ENCODE data around the gene TRPV4.

Gene TRPV4

DNA sequence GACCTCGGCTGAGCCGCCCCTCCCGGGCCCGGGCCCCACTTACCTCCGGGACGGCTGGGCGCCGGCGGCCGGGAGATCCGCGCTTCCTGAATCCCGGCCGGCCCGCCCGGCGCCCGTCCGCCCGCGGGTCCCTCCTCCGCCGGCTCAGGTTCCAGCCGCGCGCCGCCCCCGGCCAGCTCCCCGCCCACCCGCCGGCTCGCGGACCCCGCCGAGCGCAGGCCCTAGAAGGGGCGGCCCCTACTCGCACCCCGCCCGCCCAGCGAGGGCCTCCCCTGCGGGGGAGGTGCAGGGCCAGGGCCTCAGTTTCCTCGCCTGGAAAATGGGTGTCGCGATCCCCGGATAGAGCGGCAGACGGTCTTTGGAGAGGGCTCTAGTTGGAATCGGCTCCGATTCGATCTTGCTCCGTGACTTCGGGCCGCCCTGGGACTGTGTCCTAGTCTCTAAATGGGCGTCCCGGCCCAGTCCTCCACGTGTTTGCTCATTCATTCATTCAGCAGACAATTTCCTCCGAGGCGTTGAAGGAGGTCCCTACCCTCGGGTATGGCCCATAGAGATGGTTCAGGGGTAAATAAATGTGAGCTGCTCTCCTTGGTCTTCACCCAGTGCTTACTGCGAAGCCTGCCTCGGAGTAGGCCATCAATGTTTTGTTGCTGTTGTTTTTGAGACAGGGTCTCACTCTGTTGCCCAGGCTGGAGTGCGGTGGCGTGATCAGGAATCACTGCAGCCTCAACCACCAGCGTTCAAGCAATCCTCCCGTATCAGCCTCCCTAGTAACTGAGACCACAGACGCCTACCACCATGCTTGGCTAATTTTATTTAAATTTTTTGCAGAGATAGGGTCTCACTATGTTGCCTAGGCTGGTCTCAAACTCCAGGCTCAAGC, at the start of gene TRPV4:
Gene TRPV4, minus strand, starts transcription at position 92 of the 883 bp plus-strand sequence. CDS start 18,602 bp downstream, outside the sequence.
- H3K4me1 ChIP-seq (ENCODE audit: control insufficient read depth, insufficient read depth, low read length, unreplicated experiment): peaks cover 15% of the 10 kb centered on the region
- H3K4me3 ChIP-seq (ENCODE audit: low read depth, low read length): peak within 1 kb of the TSS; percentile 76
- no peaks in the 10 kb centered on the region for H3K79me2 ChIP-seq (ENCODE audit: control insufficient read depth, insufficient read depth, low read length, unreplicated experiment)
- H3K36me3 ChIP-seq (ENCODE audit: insufficient read depth, low read length): no peaks in the 10 kb centered on the region
- no peak within 1 kb of the TSS for H2AFZ ChIP-seq (ENCODE audit: low read length, unreplicated experiment)
- H3K27ac ChIP-seq (ENCODE audit: low read depth, low read length): no peak within 1 kb of the TSS
- peaks cover 18% of the 10 kb centered on the region for H3K27me3 ChIP-seq (ENCODE audit: insufficient read depth, low read length)

DNA sequence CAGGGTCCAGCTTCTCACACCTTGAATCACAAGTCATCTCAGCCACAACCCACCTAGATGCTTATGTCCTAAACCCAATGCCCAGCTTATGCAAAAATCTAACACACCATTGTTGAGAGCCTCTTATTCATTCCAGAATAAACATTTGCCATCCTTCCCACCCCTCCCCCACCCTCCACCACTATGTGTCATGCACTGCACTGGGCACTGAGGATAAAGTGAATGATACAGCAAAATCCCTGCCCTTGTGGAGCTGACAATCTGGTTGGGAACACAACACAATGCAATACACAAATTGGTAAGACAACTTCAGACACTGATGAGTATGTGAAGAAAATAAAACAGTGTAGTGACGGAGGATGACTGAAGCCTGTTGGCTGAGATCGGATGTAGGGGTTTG, 48.6 kb upstream of the TRPV4 start:
- Histone ChIP-seq H2AFZ (ENCODE audit: low read length, unreplicated experiment) (no peak overlapping the region), H3K4me1 (ENCODE audit: control insufficient read depth, insufficient read depth, low read length, unreplicated experiment) (peaks cover 33% of the 10 kb centered on the region)

DNA sequence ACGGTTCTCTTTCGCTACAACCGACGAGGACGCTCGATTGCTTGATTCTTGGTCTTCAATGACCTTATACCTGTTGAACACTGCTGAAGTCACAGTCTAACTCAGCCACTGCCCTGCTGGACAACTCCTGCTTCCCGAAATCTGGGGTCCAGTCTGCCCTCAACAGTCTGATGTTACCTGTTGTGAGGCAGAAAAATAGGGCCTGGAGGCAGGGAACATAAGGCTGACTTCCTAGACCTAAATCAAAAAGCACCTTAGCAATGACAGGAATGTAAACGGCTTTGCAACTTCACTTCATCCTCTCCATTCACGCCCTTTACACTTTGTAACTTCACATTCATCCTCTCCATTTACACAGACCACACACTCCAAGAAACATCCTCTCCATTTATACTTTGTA, 47.7 kb upstream of the TRPV4 start:
- Histone ChIP-seq H3K27me3 (ENCODE audit: insufficient read depth, low read length) (no peaks in the 10 kb centered on the region), H3K4me1 (ENCODE audit: control insufficient read depth, insufficient read depth, low read length, unreplicated experiment) (peaks cover 33% of the 10 kb centered on the region), H3K79me2 (ENCODE audit: control insufficient read depth, insufficient read depth, low read length, unreplicated experiment) (peaks cover 37% of the 10 kb centered on the region), H3K27ac (ENCODE audit: low read depth, low read length) (no peak overlapping the region), H3K36me3 (ENCODE audit: insufficient read depth, low read length) (no peaks in the 10 kb centered on the region), H3K4me3 (ENCODE audit: low read depth, low read length) (peak overlapping the region; percentile 80), H2AFZ (ENCODE audit: low read length, unreplicated experiment) (peak overlapping the region; percentile 93)

More for the DNA sequence above, 48.6 kb upstream of the TRPV4 start:
- H3K27ac ChIP-seq (ENCODE audit: low read depth, low read length): peak overlapping the region; percentile 35; the same call in 1 of the 2 replicates
- H3K79me2 ChIP-seq (ENCODE audit: control insufficient read depth, insufficient read depth, low read length, unreplicated experiment): peaks cover 32% of the 10 kb centered on the region
- H3K36me3 ChIP-seq (ENCODE audit: insufficient read depth, low read length): no peaks in the 10 kb centered on the region
- no peak overlapping the region for H3K4me3 ChIP-seq (ENCODE audit: low read depth, low read length)
- no peaks in the 10 kb centered on the region for H3K27me3 ChIP-seq (ENCODE audit: insufficient read depth, low read length)

DNA sequence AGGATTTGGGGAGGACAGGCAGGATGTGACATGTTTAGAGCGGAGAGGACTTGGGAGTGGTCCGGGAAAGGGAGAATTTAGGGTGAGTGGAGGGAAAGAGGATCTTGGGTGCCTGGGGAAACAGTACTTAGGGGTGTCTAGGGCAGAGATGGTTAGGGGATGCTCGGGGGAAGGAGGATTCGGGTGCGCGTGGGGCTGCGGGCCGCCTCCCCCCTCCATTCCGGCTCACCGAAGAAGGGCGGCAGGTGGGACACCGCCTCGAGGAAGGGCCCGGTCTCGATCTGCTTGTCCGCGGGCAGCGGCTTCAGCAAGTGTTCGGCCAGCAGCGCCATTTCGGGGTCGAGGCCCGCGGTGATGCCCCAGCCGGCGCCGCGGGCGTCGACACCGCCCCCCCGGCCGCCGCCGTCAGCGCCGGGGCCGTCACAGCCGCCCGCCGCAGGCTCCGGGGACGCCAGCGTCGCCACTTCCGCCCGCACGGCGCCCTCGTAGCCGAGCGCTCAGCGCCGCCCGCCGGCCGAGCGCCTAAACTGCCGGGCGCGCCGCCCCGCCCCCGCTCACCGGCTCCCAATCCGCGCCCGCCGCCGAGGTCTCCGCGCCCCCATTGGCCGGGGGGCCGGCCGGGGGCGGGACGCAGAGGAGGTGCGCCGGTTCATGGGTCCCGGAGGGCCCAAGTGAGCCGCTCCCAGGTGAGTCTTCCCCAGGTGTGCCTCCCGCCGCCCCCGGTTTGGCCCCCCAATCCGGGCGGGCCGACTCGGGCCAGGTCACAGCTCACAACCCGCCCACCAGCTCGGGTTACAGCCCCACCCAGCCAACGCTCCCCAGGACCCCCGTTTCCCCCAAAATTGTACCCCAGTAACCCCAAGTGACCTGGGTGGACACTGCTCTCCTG, 47.1 kb upstream of the TRPV4 start, which contains the start of gene GLTP:
Gene GLTP, minus strand, starts transcription at position 499 of the 889 bp plus-strand sequence. Its CDS starts 167 bp downstream, at position 332.
- H3K36me3 ChIP-seq (ENCODE audit: insufficient read depth, low read length): no peaks in the 10 kb centered on the region
- H3K4me3 ChIP-seq (ENCODE audit: low read depth, low read length): peak within 1 kb of the TSS; percentile 94
- H3K27ac ChIP-seq (ENCODE audit: low read depth, low read length): peak within 1 kb of the TSS; percentile 27
- peaks cover 33% of the 10 kb centered on the region for H3K4me1 ChIP-seq (ENCODE audit: control insufficient read depth, insufficient read depth, low read length, unreplicated experiment)
- no peaks in the 10 kb centered on the region for H3K27me3 ChIP-seq (ENCODE audit: insufficient read depth, low read length)
- H2AFZ ChIP-seq (ENCODE audit: low read length, unreplicated experiment): peak within 1 kb of the TSS; percentile 93
- peaks cover 44% of the 10 kb centered on the region for H3K79me2 ChIP-seq (ENCODE audit: control insufficient read depth, insufficient read depth, low read length, unreplicated experiment)

DNA sequence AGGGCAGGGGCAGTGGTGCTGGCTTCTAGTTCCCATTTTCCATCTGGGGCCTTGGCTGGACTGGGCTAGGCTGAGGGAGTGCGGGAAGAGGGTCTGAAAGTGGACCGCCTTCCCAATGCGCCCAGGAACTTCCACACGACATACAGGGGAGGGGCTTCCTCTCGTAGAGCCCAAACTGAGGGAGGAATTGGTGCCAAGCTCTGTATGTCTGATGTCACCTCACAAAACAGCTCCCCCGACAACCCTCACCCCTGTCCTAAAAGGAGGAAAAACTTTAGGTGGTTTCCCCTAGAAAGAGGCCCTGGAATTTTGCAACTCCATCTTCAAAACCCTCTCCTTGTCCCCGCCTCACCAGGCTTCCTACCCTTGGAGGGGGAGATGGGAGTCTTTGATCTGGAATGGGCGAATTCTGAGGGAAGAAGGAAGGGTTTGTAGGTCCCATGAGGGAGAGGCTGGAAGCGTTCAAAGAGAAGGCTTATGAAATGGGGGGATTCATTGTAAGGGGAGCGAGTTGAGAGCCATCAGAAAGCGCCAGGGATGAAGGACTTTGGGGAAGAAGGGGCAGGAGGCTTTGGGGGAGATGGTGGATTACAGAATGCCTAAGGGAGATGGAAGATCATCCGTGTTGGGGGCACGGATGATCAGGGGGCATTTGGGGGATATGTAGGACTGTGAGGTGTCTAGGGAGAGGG, 46.3 kb upstream of the TRPV4 start:
- H3K27ac ChIP-seq (ENCODE audit: low read depth, low read length): peak overlapping the region; percentile 27
- peak overlapping the region; percentile 83 for H2AFZ ChIP-seq (ENCODE audit: low read length, unreplicated experiment)
- H3K4me1 ChIP-seq (ENCODE audit: control insufficient read depth, insufficient read depth, low read length, unreplicated experiment): peaks cover 33% of the 10 kb centered on the region
- H3K36me3 ChIP-seq (ENCODE audit: insufficient read depth, low read length): no peaks in the 10 kb centered on the region
- H3K27me3 ChIP-seq (ENCODE audit: insufficient read depth, low read length): no peaks in the 10 kb centered on the region
- peaks cover 50% of the 10 kb centered on the region for H3K79me2 ChIP-seq (ENCODE audit: control insufficient read depth, insufficient read depth, low read length, unreplicated experiment)
- H3K4me3 ChIP-seq (ENCODE audit: low read depth, low read length): peak overlapping the region; percentile 94

DNA sequence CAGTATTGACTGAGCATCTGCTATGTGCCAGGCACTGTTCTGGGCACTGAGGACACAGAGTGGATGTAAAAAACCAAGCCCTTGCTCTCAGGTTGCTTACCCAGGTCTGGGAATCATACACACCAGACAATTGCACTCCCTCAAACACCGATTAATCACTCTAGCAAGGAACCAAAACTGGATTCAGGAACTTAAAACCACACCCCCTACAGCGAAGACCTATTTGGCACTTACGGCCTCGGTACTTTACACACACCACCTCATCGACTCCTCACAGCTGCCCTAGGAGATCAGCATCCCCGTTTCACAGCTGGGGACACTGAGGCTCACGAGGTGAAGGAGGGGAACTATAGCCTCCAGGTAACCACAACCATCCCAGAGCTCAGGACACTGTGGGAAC, 45.6 kb upstream of the TRPV4 start:
- H3K36me3 ChIP-seq (ENCODE audit: insufficient read depth, low read length): no peaks in the 10 kb centered on the region
- no peak overlapping the region for H3K27ac ChIP-seq (ENCODE audit: low read depth, low read length)
- peaks cover 33% of the 10 kb centered on the region for H3K4me1 ChIP-seq (ENCODE audit: control insufficient read depth, insufficient read depth, low read length, unreplicated experiment)
- peak overlapping the region; percentile 94 for H3K4me3 ChIP-seq (ENCODE audit: low read depth, low read length)
- H3K79me2 ChIP-seq (ENCODE audit: control insufficient read depth, insufficient read depth, low read length, unreplicated experiment): peaks cover 57% of the 10 kb centered on the region
- H3K27me3 ChIP-seq (ENCODE audit: insufficient read depth, low read length): no peaks in the 10 kb centered on the region
- H2AFZ ChIP-seq (ENCODE audit: low read length, unreplicated experiment): no peak overlapping the region

DNA sequence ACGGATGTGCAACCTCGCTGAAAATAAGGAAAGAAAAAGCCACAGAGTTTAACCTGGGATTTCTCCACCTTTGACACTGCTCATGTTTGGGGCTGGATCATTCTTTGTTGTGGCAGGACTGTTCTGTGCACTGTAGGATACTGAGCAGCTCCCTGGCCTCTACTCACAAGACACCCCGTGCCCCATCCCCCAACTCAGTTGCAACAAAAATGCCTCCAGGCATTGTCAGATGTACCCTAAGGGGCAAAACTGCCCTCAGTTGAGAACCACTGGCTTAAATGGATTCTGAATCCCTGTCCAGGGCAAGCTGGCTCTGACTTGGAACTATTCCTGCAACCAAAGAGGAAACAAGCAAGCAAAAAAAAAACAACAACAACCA, 45.0 kb upstream of the TRPV4 start:
- H3K79me2 ChIP-seq (ENCODE audit: control insufficient read depth, insufficient read depth, low read length, unreplicated experiment): peaks cover 60% of the 10 kb centered on the region
- no peaks in the 10 kb centered on the region for H3K36me3 ChIP-seq (ENCODE audit: insufficient read depth, low read length)
- H3K27me3 ChIP-seq (ENCODE audit: insufficient read depth, low read length): no peaks in the 10 kb centered on the region
- H2AFZ ChIP-seq (ENCODE audit: low read length, unreplicated experiment): no peak overlapping the region
- H3K4me3 ChIP-seq (ENCODE audit: low read depth, low read length): peak overlapping the region; percentile 94
- H3K4me1 ChIP-seq (ENCODE audit: control insufficient read depth, insufficient read depth, low read length, unreplicated experiment): peaks cover 33% of the 10 kb centered on the region
- H3K27ac ChIP-seq (ENCODE audit: low read depth, low read length): no peak overlapping the region

DNA sequence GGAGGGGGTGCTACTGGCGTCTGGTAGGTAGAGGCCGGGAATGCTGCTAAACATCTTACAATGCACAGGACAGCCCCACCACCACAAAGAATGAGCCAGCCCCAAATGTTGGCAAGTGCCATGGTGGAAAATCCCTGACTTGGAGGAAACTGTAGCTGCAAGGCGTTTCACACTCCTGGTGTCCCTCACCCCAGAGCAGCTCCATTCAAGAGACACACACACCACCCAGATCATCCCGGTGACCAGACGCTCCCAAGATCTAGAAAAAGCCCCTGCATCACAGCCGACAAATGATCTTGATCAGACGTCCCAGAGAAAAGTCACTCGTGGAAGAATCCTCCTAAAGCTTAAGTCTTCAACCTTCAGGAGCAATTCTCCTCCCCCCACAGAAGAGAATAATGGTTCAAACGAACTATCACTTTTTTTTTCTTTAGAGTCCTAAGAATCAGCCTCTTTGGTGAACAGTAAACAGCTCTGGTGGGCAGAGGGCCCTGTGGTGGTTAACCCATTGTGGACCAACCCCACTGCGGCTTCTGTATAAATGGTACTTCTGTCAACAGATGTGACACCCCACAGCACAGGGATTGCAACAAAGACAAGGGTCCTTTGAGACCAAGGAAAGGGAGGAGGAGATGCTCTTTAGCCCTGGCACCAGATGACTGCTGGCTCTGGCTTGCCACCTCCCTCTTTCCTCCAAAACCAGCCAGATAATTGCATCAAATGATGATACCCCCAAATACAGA, 44.5 kb upstream of the TRPV4 start:
- 0 out of 2 replicates have a peak, but pooled peaks cover 2% of the 10 kb centered on the region for H3K36me3 ChIP-seq (ENCODE audit: insufficient read depth, low read length)
- H2AFZ ChIP-seq (ENCODE audit: low read length, unreplicated experiment): no peak overlapping the region
- no peak overlapping the region for H3K27ac ChIP-seq (ENCODE audit: low read depth, low read length)
- peaks cover 33% of the 10 kb centered on the region for H3K4me1 ChIP-seq (ENCODE audit: control insufficient read depth, insufficient read depth, low read length, unreplicated experiment)
- H3K79me2 ChIP-seq (ENCODE audit: control insufficient read depth, insufficient read depth, low read length, unreplicated experiment): peaks cover 62% of the 10 kb centered on the region
- H3K27me3 ChIP-seq (ENCODE audit: insufficient read depth, low read length): no peaks in the 10 kb centered on the region
- peak overlapping the region; percentile 22 for H3K4me3 ChIP-seq (ENCODE audit: low read depth, low read length)

DNA sequence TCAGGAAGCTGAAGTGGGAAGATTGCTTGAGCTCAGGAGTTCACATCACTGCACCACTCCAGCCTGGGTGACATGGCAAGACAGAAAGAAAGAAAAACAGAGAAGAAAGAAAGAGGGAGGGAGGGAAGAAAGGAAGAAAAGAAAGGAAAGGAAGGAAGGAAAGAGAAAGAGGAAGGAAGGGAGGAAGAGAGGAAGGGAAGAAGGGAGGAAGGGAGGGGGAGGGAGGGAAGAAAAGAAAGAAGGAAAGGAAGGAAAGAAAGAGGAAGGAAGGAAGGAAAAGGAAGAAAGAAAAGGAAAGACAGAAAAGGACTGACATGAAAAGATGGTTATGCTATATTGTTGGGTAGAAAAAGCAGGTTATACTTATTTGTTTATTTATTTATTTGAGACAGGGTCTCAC, 43.2 kb upstream of the TRPV4 start:
- Histone ChIP-seq H3K36me3 (ENCODE audit: insufficient read depth, low read length) (0 out of 2 replicates have a peak, but pooled peaks cover 5% of the 10 kb centered on the region), H3K27ac (ENCODE audit: low read depth, low read length) (no peak overlapping the region), H3K4me3 (ENCODE audit: low read depth, low read length) (no peak overlapping the region), H2AFZ (ENCODE audit: low read length, unreplicated experiment) (no peak overlapping the region), H3K4me1 (ENCODE audit: control insufficient read depth, insufficient read depth, low read length, unreplicated experiment) (peaks cover 37% of the 10 kb centered on the region), H3K27me3 (ENCODE audit: insufficient read depth, low read length) (no peaks in the 10 kb centered on the region), H3K79me2 (ENCODE audit: control insufficient read depth, insufficient read depth, low read length, unreplicated experiment) (peaks cover 73% of the 10 kb centered on the region)
